Thoracic aorta (tissue), 2 donors: ENCODE data around the gene KRT23. TPM values are rescaled to one million over a fixed set of nuclear protein-coding genes. Genes with fewer than 3 reads are reported as not detected.

Experiments used
- ATAC-seq: fragments of 150-250 bp; one replicate; pipeline ENCODE4 v1.8.0; 2017; ENCODE audit warnings: low read depth; ENCODE audit not compliant: insufficient number of reproducible peaks, low FRiP score
- DNase-seq: peaks from one replicate; pipeline ENCODE4 v3.0.0-alpha.2; 2020; ENCODE audit warnings: low spot score
- H3K27ac ChIP-seq, 2 donors: fragments of 200-600 bp; sonication (generic); 1 replicate in 1 of 2; 2 replicates in 1 of 2; pipeline ENCODE4 v1.5.1; 2016; ENCODE audit warnings: mild to moderate bottlenecking in 2 of 2, moderate library complexity in 2 of 2
- H3K27me3 ChIP-seq: fragments of 200-600 bp; sonication (generic); replicated peaks from 2 replicates; pipeline ENCODE4 v1.6.0; 2016; ENCODE audit warnings: mild to moderate bottlenecking; ENCODE audit not compliant: insufficient read depth
- H3K36me3 ChIP-seq: fragments of 200-600 bp; sonication (generic); one replicate; pipeline ENCODE4 v1.5.1; 2016
- H3K4me1 ChIP-seq, 2 donors: fragments of 200-600 bp; sonication (generic); 1 replicate in 1 of 2; 2 replicates in 1 of 2; pipeline versions ENCODE4 v1.5.1 to v1.6.0; 2016; ENCODE audit warnings: low read depth in 2 of 2, mild to moderate bottlenecking in 1 of 2; ENCODE audit not compliant: control insufficient read depth in 1 of 2
- H3K4me3 ChIP-seq: fragments of 200-600 bp; sonication (generic); 2 replicates; pipeline ENCODE4 v1.5.1; 2016; ENCODE audit warnings: mild to moderate bottlenecking
- H3K9me3 ChIP-seq: fragments of 200-600 bp; sonication (generic); 2 replicates; pipeline ENCODE4 v1.5.1; 2016
- CTCF ChIP-seq: fragments of 200-600 bp; sonication (generic); IDR thresholded peaks from one replicate; pipeline ENCODE4 v1.5.1; 2019; ENCODE audit warnings: antibody characterized with exemption
- total RNA-seq, 2 donors: library from RNA; depleted of rRNA; stranded (reverse); fragments of >200 nt; gene quantifications; one replicate each; pipeline versions ENCODE4 v1.1.0 to v1.2.3, GENCODE V29; 2016

The KRT23 gene
- total RNA-seq, 2 donors from 2014 or later = 0.54 TPM; not detected in 1

- H3K4me3 ChIP-seq = no peak overlapping the region
- H3K36me3 ChIP-seq = no peaks in the 10 kb centered on the region
- no peak for DNase-seq
- H3K27me3 ChIP-seq = no peaks in the 10 kb centered on the region
- no peaks in the 10 kb centered on the region for H3K9me3 ChIP-seq
- no peak overlapping the region for H3K27ac ChIP-seq
- H3K4me1 ChIP-seq = no peaks in the 10 kb centered on the region
- no peak for ATAC-seq
- TF ChIP-seq CTCF = no peak
These were observed 13.7 kb upstream of the KRT23 start for GRCh38 chr17:40951011-40951622.

GRCh38 chr17:40950176-40950575 is 12.7 kb upstream of the KRT23 start:
- no peak overlapping the region for H3K4me3 ChIP-seq
- ATAC-seq (no peak), DNase-seq (no peak)
- H3K27ac ChIP-seq = no peak overlapping the region
- no peaks in the 10 kb centered on the region for H3K9me3 ChIP-seq
- TF ChIP-seq CTCF = no peak
- H3K27me3 ChIP-seq = no peaks in the 10 kb centered on the region
- H3K4me1 ChIP-seq = no peaks in the 10 kb centered on the region
- no peaks in the 10 kb centered on the region for H3K36me3 ChIP-seq

DNA sequence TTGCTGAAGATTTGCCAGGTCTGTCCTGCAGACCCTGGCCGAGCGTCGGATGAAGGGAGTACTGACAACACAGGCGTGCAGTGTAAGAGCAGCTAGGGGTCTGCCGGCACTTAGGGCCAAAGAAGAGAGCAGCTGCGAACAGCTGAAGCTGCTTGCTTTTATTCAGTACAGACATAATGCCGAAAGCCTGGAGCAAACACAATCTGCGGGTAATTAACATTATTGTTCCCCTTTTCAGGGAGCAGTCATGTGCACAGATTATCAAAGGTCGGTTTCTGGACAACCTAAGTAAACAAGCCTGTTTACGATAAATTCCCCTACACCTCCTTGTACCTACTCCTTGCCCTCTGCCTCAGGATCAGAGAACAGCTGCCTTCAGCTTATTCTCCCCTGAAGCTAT is 12.0 kb upstream of the KRT23 start:
- H3K27me3 ChIP-seq = no peaks in the 10 kb centered on the region
- no peaks in the 10 kb centered on the region for H3K36me3 ChIP-seq
- H3K4me3 ChIP-seq = no peak overlapping the region
- H3K4me1 ChIP-seq = no peaks in the 10 kb centered on the region
- no peak for TF ChIP-seq CTCF
- H3K27ac ChIP-seq = no peak overlapping the region
- ATAC-seq = no peak
- H3K9me3 ChIP-seq = no peaks in the 10 kb centered on the region
- no peak for DNase-seq

GRCh38 chr17:40947929-40948328 is 10.5 kb upstream of the KRT23 start:
- H3K4me1 ChIP-seq = no peaks in the 10 kb centered on the region
- no peak for TF ChIP-seq CTCF
- H3K36me3 ChIP-seq = no peaks in the 10 kb centered on the region
- DNase-seq = no peak
- no peaks in the 10 kb centered on the region for H3K27me3 ChIP-seq
- ATAC-seq = no peak
- H3K9me3 ChIP-seq = no peaks in the 10 kb centered on the region
- H3K4me3 ChIP-seq = no peak overlapping the region
- H3K27ac ChIP-seq = no peak overlapping the region

GRCh38 chr17:40945414-40945813 is 8.0 kb upstream of the KRT23 start:
- no peak overlapping the region for H3K27ac ChIP-seq
- no peak overlapping the region for H3K4me3 ChIP-seq
- H3K27me3 ChIP-seq = no peaks in the 10 kb centered on the region
- ATAC-seq (no peak), DNase-seq (no peak)
- no peaks in the 10 kb centered on the region for H3K9me3 ChIP-seq
- no peaks in the 10 kb centered on the region for H3K4me1 ChIP-seq
- no peak for TF ChIP-seq CTCF
- H3K36me3 ChIP-seq = no peaks in the 10 kb centered on the region
